Uterus (tissue), 2 donors: ENCODE measurements around the gene FAM181A.

Experiments
- POLR2A ChIP-seq, 2 donors: fragments of 450-650 bp; IDR thresholded peaks; one replicate each; pipeline ENCODE4 v1.6.1; 2016; ENCODE audit warnings: antibody characterized with exemption in 2 of 2, mild to moderate bottlenecking in 1 of 2, moderate library complexity in 1 of 2
- TF ChIP-seq, protein P1 (sequence below), 4 experiments: fragments of 200-600 bp in 2 of 4; fragments of 450-650 bp in 2 of 4; sonication (generic) in 2 of 4; IDR thresholded peaks; one replicate each; pipeline ENCODE4 v1.5.1; 2016 to 2019; ENCODE audit warnings: antibody characterized with exemption in 4 of 4, mild to moderate bottlenecking in 2 of 4, moderate library complexity in 1 of 4

DNA sequence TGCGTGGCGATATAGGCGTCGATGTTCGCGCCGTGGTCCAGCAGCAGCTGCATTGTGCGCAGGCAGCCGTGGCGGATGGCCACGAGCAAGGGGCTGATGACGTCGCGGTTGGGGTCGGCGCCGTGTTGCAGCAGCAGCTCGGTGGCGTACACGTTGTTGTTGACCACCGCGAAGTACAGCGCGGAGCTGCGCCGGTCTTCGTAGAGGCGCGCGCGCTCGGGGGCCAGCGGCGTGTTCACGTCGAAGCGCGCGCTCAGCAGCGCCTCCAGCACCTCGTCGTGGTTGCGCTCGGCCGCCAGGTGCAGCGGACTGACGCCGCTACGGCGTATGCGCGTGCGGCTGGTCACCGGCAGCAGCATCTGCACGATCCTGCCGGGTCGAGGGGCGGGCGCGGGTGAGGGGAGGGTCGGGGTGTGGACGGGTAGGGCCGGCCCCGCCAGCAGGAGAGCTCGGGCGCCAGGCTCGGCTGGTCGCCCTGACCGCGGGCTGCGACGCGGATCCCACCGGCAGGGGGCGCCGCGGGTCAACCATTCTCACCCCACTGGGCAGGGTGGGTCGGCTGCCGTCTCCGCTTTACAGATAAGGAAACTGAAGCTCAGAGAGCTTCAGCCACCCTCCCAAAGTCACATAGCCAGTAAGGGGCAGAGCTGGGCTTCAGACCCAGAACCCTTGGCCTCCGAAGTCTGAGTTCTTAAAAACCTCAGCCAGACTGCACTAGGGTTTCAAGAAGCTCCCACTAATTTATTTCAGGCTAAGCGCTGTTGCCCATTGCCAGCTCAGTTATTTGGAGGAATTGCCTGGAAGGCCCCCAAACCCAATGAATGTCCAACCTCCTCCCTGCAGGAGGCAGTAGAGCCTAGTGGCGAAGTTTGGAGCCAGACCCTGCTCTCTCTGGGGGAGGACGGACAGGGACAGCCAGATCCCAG is 12.4 kb downstream of the FAM181A start:
- TF ChIP-seq, protein P1, sequence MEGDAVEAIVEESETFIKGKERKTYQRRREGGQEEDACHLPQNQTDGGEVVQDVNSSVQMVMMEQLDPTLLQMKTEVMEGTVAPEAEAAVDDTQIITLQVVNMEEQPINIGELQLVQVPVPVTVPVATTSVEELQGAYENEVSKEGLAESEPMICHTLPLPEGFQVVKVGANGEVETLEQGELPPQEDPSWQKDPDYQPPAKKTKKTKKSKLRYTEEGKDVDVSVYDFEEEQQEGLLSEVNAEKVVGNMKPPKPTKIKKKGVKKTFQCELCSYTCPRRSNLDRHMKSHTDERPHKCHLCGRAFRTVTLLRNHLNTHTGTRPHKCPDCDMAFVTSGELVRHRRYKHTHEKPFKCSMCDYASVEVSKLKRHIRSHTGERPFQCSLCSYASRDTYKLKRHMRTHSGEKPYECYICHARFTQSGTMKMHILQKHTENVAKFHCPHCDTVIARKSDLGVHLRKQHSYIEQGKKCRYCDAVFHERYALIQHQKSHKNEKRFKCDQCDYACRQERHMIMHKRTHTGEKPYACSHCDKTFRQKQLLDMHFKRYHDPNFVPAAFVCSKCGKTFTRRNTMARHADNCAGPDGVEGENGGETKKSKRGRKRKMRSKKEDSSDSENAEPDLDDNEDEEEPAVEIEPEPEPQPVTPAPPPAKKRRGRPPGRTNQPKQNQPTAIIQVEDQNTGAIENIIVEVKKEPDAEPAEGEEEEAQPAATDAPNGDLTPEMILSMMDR (IDR thresholded peaks at IDR 0.05): peak; percentile 43 to 81 (median 76)
- TF ChIP-seq POLR2A (IDR thresholded peaks at IDR 0.05): peak in 1 of 2 donors; percentile 13
